ENCODE measurements around the gene LMNA.

The LMNA gene

GRCh38 chr1:156172696-156173470 lies 58.4 kb downstream of the LMNA start:
- Histone ChIP-seq H3K27me3 (ENCODE audit: insufficient read depth, poor library complexity, severe bottlenecking) (no peaks in the 10 kb centered on the region), H3K4me3 (replicated peaks; ENCODE audit: insufficient read depth, low read length) (no peak overlapping the region), H3K27ac (replicated peaks) (no peak overlapping the region)
- TF ChIP-seq, protein P1, sequence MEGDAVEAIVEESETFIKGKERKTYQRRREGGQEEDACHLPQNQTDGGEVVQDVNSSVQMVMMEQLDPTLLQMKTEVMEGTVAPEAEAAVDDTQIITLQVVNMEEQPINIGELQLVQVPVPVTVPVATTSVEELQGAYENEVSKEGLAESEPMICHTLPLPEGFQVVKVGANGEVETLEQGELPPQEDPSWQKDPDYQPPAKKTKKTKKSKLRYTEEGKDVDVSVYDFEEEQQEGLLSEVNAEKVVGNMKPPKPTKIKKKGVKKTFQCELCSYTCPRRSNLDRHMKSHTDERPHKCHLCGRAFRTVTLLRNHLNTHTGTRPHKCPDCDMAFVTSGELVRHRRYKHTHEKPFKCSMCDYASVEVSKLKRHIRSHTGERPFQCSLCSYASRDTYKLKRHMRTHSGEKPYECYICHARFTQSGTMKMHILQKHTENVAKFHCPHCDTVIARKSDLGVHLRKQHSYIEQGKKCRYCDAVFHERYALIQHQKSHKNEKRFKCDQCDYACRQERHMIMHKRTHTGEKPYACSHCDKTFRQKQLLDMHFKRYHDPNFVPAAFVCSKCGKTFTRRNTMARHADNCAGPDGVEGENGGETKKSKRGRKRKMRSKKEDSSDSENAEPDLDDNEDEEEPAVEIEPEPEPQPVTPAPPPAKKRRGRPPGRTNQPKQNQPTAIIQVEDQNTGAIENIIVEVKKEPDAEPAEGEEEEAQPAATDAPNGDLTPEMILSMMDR (IDR thresholded peaks at IDR 0.05; ENCODE audit: insufficient read depth, low read length) = no peak
- TF ChIP-seq SPI1 (IDR thresholded peaks at IDR 0.05; ENCODE audit: borderline replicate concordance, low read depth) (no peak), GABPA (IDR thresholded peaks at IDR 0.05; ENCODE audit: low read depth) (no peak), REST (IDR thresholded peaks at IDR 0.05; ENCODE audit: insufficient replicate concordance, low read depth) (no peak), POLR2AphosphoS5 (IDR thresholded peaks at IDR 0.05; ENCODE audit: low read depth) (no peak)
- DNase-seq (ENCODE audit: low read depth in 1 of 2, low spot score in 1 of 2) = no peak

GRCh38 chr1:156176610-156177210 lies 62.2 kb downstream of the LMNA start:
- no peak for DNase-seq (ENCODE audit: low read depth in 1 of 2, low spot score in 1 of 2)
- TF ChIP-seq POLR2AphosphoS5 (IDR thresholded peaks at IDR 0.05; ENCODE audit: low read depth) (no peak), SPI1 (IDR thresholded peaks at IDR 0.05; ENCODE audit: borderline replicate concordance, low read depth) (no peak), GABPA (IDR thresholded peaks at IDR 0.05; ENCODE audit: low read depth) (no peak), REST (IDR thresholded peaks at IDR 0.05; ENCODE audit: insufficient replicate concordance, low read depth) (no peak)
- TF ChIP-seq, protein P1 (IDR thresholded peaks at IDR 0.05; ENCODE audit: insufficient read depth, low read length) = no peak
- Histone ChIP-seq H3K27me3 (ENCODE audit: insufficient read depth, poor library complexity, severe bottlenecking) (no peaks in the 10 kb centered on the region), H3K27ac (replicated peaks) (no peak overlapping the region), H3K4me3 (replicated peaks; ENCODE audit: insufficient read depth, low read length) (no peak overlapping the region)

DNA sequence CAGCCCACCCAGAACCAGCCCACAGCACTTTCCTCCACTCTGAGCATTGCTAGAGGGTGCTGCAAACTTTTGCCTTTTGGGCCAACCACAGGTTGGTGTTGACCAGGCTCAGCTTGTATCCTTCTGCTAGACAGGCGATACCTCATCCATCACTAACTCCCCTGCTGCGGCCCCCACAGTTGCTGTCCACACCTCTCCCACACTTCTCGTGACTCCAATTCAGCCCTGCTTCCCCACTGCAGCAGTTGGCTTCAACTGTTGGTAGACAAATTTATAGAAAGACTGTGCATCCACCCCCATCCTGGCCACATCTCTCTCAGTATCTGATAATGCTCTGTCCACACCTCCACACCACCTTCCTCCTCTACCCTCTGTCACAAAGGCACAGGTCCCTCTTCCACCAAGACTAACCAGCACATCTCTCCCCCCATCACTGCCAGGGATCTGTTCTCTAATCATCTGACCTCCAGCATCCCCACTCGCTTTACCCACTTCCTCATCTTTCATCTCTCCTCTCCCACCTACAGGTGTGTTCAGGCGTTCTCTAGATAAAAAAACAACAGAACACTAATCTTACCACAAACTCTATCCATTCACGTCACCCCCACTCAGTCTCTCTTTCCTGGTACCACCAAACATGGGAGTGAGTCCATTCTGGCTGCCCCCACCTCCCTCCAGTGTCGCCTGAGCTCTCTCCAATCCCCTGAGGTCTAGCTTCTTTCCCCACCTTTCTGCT lies 63.6 kb downstream of the LMNA start:
- peak; percentile 16; the same call in 1 of the 2 replicates for TF ChIP-seq SPI1 (IDR thresholded peaks at IDR 0.05; ENCODE audit: borderline replicate concordance, low read depth)
- TF ChIP-seq, protein P1 (IDR thresholded peaks at IDR 0.05; ENCODE audit: insufficient read depth, low read length) = no peak
- TF ChIP-seq POLR2AphosphoS5 (IDR thresholded peaks at IDR 0.05; ENCODE audit: low read depth) = no peak
- Histone ChIP-seq H3K4me3 (replicated peaks; ENCODE audit: insufficient read depth, low read length) (no peak overlapping the region), H3K27ac (replicated peaks) (no peak overlapping the region), H3K27me3 (ENCODE audit: insufficient read depth, poor library complexity, severe bottlenecking) (no peaks in the 10 kb centered on the region)
- no peak for DNase-seq (ENCODE audit: low read depth in 1 of 2, low spot score in 1 of 2)
